ENCODE data around the gene CANX.

CANX gene

GRCh38 chr5:179779826-179780225 lies 81.1 kb downstream of the CANX start:
- DNase-seq, result no peak

- no peak for DNase-seq
Observed at GRCh38 chr5:179780362-179780761, 81.6 kb downstream of the CANX start.
